ENCODE measurements around the gene ADAMTS16.

Gene ADAMTS16

DNA sequence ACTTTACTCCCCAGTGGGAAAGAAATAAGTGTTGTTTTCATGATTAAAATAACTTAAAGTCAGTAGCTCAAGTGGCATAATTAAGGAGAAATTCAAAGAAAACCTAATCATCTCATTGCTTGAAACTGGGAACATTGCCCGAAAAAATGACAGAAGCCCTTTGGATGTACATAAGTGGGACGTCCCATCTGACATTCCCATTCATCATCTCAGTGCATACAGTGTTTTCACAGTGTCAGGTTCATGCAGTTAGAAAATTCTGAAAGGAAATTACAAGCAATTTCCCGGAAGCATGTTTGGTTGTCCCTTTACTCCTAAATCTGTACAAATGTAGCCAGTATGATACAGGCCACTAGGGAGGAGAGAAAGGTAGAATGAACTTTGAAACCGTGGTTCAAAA, 95.6 kb downstream of the ADAMTS16 start:
- no peak for DNase-seq

DNA sequence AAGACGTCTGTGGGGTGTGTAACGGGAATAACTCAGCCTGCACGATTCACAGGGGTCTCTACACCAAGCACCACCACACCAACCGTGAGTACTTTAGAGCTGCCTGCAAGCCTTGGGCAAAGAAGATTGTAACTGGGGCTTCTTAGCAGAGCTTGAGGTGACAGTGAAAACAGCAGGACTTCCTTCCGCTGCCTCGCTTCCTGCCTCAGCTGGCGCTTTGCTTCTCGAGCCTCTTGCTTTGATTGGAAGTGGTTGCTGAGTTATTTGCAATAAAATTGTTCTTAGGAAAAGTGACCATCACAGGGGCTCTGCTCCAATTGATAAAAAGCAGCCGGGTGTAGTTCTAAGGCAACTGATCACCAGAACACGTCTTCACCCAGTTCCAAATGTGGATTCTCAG, 99.1 kb downstream of the ADAMTS16 start:
- DNase-seq: no peak

DNA sequence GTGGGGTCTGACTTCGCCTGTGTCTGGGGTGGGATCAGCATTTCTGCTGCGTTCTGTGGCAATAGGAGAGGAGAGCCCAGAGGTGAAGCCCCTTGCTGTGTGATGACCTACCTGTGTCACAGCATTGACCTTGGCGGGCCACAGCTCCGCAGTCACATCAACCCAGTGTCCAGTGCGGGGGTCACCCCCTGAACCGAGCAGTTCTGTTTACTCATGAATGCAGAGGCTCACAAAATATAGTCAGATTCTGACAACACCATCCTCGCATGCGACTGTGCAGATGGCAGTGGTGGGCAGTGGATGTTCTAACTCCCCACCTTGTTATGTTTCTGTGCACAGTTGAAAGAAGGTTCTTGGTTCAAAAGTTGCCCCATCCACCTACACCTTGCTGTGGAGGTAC, 100.1 kb downstream of the ADAMTS16 start:
- no peak for DNase-seq

DNA sequence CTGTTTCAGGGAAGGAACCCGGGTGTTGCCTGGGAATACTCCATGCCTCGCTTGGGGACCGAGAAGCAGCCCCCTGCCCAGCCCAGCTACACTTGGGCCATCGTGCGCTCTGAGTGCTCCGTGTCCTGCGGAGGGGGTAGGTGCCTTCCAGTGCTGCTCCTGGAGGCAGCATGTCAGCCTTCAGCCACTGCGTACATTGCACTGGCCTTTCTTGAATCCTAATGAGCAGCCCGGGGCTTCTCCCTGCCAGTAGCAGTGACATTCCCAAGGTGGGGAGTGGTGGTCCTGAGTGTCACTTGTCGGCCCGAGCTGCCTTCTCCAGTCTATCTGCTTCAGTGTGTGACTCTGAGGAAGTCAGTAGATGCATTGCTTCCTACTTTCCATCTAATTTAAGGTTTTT, 101.9 kb downstream of the ADAMTS16 start:
- DNase-seq: no peak

DNA sequence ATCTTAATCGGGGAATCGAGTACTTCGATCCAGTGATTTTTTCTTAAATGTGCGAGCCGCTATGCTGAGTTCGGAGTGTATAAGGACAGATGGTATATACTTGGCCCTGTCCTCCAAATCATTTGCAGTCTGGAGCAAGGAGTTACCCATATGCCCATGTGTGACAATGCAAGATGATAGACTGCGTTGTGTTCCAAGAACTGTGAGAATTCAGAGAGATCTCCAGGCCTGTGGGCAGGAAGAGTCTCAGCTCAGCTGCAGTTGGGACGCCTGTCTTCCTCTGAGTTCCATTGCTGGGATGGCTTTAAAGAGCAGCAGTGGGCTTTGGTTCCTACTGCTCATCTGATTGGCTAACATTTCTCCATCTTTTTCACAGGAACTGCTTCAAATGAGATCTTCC, 106.6 kb downstream of the ADAMTS16 start:
- no peak for DNase-seq

DNA sequence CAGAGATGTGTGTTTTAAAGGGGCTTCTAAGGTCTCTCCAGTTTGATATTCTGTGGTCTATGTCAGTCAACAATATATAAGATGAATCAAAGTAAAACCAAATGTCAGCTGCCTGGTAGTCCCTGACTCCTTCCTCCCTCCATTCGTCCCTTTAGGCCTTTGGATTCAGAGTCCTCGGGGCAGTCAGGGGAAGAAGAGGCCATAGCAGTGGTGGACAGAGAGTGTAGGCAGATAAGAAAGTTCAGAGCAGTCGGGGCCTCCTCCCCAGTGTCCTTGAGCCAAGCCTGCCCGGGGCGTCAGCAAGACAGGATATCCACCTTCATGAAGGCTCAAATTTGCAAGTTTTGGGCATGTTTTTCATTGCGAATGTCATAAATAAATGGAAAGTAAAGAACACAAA, 110.6 kb downstream of the ADAMTS16 start:
- no peak for DNase-seq

DNA sequence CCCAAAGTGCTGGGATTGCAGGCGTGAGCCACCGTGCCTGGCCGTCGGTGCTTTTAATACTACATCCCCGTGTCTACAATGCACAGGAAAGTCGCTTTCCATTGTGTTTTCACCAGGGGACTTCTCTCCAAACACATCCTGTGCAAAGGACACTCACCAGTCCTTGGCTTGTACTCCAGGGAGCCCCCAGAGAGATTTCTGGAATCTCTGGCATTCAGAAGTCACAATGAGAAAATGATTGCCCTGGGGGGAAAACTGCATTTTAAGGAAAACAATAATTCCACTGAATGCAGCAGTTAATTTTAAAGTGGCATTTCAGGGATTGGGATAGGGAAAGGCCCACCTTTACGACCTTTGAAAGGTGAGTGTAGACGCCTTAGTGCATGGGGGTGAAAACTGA, 112.0 kb downstream of the ADAMTS16 start:
- no peak for DNase-seq

DNA sequence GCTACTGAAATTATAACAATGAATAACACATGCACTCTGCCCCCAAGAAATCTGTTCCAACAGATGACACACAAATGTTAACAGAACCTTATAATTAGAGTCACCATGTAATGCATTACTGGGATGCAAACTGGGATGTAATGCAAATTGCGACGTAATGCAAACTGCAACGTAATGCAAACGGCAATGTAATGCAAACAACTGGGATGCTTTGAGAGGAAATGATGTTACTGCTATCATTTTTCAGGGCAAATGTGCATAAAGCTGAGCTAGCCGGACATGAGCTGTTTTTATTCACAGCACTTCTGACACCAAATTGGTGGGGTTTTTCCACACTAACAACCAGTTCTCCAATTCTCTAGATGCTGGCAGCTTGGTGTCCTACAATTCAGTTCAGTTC, 117.2 kb downstream of the ADAMTS16 start:
- no peak for DNase-seq

DNA sequence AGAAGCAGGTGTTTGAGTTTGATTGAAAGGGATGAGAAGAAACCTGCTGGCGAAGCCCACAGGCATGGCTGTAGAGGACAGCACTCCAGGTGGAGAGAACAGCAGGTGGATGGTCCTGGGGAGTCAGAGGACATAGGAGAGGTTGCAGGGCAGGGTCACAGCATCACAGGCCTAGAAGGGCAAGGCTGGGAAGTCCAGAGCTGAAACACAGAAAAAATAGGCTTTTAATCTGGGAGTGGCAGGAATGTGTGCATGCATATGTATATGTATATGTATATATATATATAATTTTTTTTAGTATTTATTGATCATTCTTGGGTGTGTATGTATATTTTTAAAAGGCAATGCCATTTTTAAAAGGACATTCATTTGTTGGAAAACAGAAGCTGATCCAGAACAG, 118.4 kb downstream of the ADAMTS16 start:
- no peak for DNase-seq

DNA sequence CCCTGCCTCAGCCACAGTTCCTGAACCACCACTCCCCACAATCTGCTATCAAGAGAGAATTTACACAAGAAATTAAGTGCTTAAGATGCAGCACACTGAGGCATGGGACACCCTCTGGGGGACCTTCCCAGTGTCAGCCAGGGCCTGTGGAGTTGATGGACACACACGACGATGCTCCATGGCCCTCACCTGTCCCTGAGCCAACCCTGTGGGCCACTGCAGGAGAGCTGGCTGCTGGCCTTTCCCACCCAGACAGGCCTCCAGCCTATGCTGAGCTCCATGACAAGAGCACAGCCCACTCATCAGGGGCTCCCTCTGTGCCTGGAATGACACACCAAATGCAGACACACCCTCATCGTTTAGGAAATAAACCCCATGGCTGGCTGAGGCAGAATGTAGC, 124.6 kb downstream of the ADAMTS16 start:
- DNase-seq: no peak

DNA sequence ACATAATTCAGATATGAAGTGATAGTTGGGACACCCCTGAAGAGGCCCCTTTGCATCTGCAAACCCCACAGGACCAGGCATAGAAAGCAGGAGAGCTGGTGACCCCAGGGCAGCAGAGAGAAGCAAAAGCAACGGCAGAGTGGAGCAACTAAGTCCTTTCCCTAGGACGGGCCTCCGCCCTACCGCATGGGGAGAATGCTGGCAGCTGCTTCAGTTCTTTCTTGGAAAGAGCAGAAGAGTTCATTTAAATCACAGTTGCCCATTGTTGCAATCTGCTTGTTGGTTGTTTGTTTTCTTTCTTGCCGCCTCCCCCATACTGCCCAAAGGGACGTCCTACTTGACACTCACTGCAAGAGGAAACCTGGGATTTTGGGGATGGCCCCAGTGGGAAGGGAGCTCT, 126.2 kb downstream of the ADAMTS16 start:
- DNase-seq: no peak

DNA sequence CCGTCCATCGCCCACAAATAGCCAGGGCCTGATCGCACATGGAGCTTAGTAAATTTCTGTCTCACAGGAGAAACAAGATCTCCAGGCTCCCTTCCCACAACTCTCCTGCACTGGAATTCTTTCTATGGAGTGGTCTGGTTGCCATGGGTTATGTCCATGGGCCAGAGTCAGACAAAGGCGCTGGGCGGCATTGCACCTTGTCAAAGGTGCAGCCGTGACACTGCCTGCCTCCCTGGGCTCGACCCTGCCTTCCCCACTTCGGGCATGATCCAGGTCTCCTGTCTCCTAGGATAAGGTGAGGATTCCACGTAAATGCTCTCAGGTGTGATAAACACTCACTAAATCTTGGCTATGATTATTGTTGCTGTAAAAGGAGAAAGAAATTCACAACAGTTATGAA, 130.0 kb downstream of the ADAMTS16 start:
- DNase-seq: no peak

DNA sequence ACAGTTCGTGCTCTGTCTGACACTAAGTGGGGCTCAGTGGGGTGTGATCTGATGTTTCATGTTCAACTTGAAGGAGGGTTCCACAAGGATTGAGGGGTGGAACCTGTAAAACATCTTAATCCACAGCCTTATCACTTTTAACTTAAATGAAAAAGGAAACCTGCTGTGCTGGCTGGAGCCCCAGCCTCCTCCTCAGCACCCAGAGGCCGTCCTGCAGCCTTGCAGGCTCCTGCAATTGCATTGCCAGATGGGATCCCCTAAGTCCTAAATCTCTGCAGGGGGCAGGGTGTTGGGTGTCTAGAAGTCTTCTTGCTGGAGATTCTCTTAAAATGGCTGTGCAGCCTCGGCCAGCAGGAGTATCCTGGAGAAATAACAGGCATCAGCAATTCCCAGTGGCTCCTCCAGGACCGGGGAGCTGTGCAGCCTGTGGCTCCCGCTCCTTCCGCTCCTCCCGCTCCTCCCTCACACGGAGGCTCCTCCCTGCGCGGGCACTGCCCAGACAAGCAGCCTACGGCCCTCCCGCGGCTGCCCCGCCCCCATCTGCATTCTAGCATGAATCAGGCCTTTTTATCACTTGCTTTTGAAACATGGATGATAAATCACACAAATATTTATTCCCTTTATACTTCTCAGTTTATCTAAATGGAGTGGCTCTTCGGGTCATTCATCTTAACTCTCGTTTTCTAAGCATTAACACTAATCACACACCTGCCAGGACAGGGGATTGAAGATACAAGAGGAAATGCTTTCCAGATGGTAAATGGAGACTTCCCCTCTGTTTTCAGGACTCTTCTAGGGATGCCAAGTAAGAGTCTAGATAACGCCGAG, 131.0 kb downstream of the ADAMTS16 start:
- no peak for DNase-seq

DNA sequence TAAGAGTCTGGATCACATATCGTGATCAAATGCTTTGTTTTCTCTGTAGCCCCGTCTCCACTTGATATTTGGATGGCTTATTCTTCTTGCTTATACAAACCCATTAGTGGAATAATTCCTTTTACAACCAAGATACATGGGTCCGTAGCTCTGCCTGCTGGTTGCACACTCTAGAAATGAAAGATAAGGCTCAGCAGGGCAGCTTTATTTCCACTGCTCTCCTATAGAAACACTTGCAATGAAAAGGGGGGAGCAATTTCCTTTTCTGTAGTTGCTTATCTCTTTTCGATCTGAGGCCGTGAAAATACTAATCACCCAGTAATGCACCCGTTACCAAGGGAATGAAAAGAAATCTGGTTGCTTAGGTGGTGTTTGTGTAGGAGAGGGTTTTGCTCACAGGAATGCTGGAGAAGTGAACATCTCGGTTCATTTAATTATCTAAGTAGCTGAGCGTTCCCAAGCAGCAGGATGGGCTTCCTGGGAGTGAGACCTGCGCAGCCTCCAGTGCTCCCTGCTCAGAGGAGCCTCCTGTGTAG, 131.7 kb downstream of the ADAMTS16 start:
- no peak for DNase-seq

DNA sequence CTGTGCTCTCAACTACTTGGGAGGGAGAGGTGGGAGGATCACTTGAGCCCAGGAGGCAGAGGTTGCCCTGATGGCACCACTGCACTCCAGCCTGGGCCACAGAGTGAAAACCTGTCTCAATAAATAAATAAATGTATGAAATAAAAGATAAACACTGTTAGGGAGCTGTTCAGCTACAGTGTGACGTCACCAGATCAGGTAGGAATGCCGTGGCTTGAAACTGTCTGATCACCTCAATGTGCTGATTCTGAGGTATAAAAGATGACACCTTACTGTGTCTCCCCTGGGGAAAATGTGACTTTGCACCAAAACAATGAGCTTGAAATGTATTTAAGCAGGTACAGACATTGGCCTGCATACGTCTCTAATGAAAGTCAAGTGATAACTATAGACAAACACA, 133.3 kb downstream of the ADAMTS16 start:
- DNase-seq: no peak

DNA sequence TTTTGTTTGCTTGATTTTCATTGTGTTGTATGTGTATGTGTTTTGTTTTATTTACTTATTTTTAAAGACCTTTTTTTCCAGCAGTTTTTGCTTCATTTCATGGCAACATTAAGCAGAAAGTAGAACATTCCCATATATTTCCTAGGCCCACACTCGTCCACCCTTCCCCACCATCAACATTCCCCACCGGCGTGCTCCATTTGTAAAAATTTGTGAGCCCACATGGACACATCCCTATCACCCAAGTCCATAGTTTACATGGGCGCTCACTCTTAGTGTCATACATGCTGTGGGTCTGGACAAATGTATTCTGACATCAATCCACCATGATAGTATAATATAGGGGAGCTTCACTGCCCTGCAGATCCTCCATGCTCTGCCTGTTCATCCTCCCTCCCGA, 133.8 kb downstream of the ADAMTS16 start:
- no peak for DNase-seq

DNA sequence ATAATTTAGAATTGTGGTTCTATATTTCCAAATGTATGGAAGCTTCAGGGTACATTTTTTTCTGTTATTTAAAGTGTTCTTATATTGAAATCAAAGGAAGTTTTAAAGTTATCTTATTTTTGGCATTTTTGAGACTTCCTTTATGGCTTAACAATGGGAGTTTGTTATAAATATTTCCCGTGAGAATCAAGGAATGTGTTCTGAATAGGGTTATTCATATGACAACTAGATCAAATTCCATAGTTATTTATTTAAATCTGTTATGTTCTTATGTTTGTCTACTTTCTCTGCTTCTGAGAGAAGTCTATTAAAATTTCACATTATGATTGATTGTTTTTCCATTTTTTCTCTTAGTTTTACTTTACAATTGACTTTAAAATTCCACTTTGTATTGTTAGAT, 135.1 kb downstream of the ADAMTS16 start:
- no peak for DNase-seq

DNA sequence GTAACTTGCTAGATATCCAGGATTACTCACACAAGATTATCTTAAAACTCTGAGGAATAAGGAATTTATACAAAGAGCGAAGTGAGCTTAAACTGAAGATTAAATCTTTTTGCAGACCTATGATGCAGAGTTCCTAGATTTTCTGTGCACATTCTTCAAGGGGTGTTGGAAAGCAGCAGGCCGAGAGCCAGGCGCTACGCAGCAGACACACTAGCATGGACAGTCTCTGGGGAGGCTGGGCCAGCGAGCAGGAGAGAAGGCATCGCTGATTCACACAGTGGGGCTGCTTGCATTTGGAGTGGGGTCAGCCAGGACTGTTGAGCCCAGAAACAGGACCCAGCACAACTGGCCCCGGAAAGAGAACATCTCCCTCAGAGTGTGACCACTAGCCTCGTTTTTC, 136.3 kb downstream of the ADAMTS16 start:
- no peak for DNase-seq

DNA sequence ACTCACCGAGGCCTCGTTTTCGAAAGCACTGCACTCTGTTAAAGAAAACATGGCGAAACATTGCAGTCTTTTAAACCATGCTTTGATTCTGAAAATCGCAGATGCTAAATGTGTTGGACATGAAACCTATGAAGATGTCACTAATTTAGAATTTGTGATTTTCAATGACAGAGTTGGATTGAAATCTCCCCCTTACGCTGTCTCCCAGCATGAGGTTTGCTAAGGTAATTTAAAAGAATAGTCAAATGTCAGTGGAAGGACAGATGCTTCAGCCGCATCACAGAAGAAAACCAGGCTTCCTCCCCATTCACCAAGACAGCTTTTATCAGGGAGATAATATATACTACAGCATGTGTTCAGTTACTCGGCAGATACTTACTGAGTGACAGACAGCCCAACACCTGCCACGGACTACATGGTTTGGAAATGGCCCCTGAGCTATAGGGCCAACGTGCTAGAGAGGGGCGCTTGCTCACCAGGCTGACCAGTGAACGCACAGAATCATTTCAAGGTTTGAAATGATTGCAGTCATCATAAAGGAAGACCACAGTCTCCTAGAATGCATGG, 136.9 kb downstream of the ADAMTS16 start:
- DNase-seq: no peak

DNA sequence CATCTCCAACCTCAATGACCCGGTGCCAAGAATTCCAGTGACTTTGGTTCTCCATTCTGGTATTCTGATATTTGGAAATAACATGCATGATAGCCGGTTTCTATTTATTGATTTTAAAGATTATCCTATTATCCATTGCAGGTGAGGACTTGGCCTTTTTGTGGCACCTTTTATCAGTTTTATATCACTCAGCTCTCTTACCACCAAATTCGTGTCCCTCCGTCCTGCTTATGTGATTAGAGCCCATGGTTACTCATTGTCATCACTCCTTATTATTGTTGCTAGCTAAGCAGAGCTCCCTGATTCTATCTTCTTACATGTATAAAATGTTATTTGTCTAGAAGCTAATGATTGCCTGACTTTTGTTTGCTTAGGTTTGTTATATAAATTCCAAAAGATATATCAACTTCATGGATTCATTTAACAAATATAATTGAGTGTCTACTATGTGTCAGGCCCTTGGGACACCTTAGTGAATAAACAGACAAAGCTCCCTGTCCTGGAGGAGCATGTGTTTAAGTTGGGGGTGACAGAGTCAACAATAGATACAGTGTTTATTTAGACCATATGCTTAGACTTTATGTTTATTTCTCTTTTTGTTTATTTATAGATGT, 138.2 kb downstream of the ADAMTS16 start:
- no peak for DNase-seq

DNA sequence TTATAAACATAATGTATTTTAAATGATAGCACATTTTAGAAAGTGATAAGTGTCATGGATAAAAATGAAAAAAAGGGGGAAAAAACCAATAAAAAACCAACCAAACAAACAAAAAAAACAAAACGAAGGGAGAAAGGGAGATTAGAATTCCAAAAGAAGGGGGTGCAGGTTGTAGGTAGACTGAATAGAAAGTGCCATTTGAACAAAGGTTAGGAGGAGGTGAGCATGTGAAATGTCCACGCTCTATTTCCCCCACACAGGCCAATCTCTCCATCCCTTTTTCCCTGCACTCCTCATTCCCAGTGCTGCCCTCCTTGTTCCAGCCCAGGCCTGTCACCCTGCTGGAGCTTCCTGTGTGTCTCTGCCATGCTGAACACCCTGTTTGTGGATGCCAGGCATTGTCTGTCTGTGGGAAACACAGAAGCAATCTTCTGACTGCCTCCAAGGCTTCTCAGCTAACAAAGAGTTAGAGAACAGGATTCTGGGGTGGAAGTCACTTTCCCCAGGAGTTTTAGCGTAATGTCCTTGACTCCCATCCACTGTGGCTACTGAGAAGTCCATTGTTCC, 138.8 kb downstream of the ADAMTS16 start:
- no peak for DNase-seq

DNA sequence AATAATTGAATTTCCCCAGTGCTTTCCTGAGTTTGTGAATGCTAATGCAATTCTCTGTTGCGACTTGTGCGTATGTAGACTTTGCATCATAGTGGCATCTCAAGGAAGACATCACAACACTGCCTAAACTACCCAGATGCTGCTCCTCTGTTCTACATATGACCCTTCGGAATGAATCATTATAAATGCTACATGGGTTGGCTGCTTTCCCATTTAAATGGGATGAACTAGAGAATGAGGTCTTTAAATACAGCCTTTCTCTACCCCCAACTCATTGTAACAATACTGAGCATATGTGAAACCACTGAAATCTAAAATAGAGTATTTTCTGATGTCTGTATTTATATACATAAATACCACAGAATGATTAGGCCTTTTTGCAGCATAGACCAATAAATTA, 145.8 kb downstream of the ADAMTS16 start:
- DNase-seq: no peak

DNA sequence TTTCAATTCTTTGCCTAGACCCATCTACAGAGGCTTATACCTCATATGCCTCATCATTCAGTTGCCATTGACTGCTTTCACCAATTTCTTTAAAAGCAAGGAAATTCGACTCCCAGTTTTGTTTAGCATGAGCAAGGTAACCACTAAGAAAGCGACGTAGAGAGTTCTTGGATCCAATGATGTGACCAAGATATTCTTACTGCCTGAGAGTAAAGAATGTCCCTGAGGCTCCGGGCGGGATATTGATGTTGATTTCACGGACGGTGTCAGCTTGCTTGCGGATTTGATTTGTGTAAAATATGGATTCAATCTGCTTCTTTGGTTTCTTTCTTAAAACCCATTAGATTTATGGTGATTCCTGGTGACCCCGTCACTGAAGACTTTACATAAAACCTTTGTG, 147.3 kb downstream of the ADAMTS16 start:
- DNase-seq: no peak

DNA sequence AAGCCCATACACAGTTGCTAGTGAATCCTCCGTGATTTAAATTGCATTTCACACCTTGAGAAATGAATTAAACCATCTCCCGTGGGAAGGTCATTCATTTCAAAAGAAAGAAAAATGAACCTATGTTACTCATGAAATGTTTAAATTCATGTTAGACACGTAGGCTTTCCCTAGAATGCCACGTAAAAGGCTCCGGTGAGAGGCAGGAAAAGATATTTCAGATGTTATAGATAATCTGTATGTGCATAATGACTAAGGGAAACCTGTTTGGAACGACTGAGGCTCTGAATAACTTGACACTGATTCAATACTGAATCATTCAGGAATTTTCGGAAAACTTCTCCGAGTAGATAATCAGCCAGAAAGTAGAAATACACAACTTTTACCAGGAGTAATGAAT, 148.1 kb downstream of the ADAMTS16 start:
- DNase-seq: no peak
